H1 (cell line): ENCODE measurements around the gene CAB39L. TPM values are rescaled to one million over a fixed set of nuclear protein-coding genes. Genes with fewer than 3 reads are reported as not detected.

ENCODE experiments used
- CTCF ChIA-PET: fragments of 300-600 bp; sonication (Branson Sonifier 250); formaldehyde crosslinking; loops from one replicate; lab custom pipeline; 2021; ENCODE audit not compliant: partially characterized antibody; lab: Charles Lee
- POLR2A ChIA-PET: fragments of 300-600 bp; sonication (Branson Sonifier 250); formaldehyde crosslinking; loops from one replicate; lab custom pipeline; 2021; ENCODE audit warnings: inconsistent platforms; ENCODE audit not compliant: partially characterized antibody; lab: Charles Lee
- DNase-seq, 2 experiments: peaks; one replicate each; pipeline versions ENCODE4 v3.0.0 to v3.0.0-alpha.2; 2010 to 2022; ENCODE audit warnings: low spot score in 2 of 2, low read depth in 1 of 2, mixed read lengths in 1 of 2
- FAIRE-seq: peaks from 2 replicates; lab custom pipeline; 2011; peaks lifted over from hg19 to GRCh38; lab: Jason Lieb, UNC
- H2AFZ ChIP-seq: 2 replicates; pipeline ENCODE4 v1.8.1; 2012; ENCODE audit warnings: low read length, inconsistent platforms
- H2AK5ac ChIP-seq: 2 replicates; pipeline ENCODE4 v1.6.1; 2013; ENCODE audit warnings: low read depth, low read length
- H2BK120ac ChIP-seq: replicated peaks from 2 replicates; pipeline ENCODE3; 2013; ENCODE audit warnings: low read depth, low read length, inconsistent platforms
- H2BK12ac ChIP-seq: 2 replicates; pipeline ENCODE4 v1.6.1; 2013; ENCODE audit warnings: low read depth, low read length
- H2BK15ac ChIP-seq: 2 replicates; pipeline ENCODE4 v1.6.1; 2013; ENCODE audit warnings: low read length
- H2BK20ac ChIP-seq: 2 replicates; pipeline ENCODE4 v1.6.1; 2013; ENCODE audit warnings: low read length
- H2BK5ac ChIP-seq: 2 replicates; pipeline ENCODE4 v1.6.1; 2013; ENCODE audit warnings: low read depth, low read length
- H3K14ac ChIP-seq: 2 replicates; pipeline ENCODE4 v1.6.1; 2013; ENCODE audit warnings: inconsistent platforms; ENCODE audit not compliant: insufficient read length
- H3K18ac ChIP-seq: 2 replicates; pipeline ENCODE4 v1.6.1; 2013; ENCODE audit warnings: low read length; ENCODE audit errors: extremely low read depth
- H3K23ac ChIP-seq: 2 replicates; pipeline ENCODE4 v1.6.1; 2013; ENCODE audit warnings: inconsistent platforms; ENCODE audit not compliant: insufficient read length
- H3K23me2 ChIP-seq: 2 replicates; pipeline ENCODE4 v1.6.1; 2013; ENCODE audit warnings: low read depth, low read length
- H3K27ac ChIP-seq: 2 replicates; pipeline ENCODE4 v1.6.1; 2011; ENCODE audit warnings: low read depth, low read length, inconsistent platforms
- H3K27me3 ChIP-seq, 4 experiments: replicated peaks in 1 of 4; 1 replicate in 1 of 4; 2 replicates in 3 of 4; pipeline versions ENCODE4 v1.6.1 to v1.8.1; 2011 to 2013; ENCODE audit warnings: low read length in 3 of 4, mild to moderate bottlenecking in 3 of 4, inconsistent platforms in 2 of 4, mixed read lengths in 2 of 4, moderate library complexity in 1 of 4; ENCODE audit not compliant: control insufficient read depth in 3 of 4, insufficient read depth in 3 of 4; ENCODE audit errors: extremely low read depth in 1 of 4
- H3K36me3 ChIP-seq, 4 experiments: 2 replicates each; pipeline versions ENCODE4 v1.6.1 to v1.8.1; 2011 to 2013; ENCODE audit warnings: mild to moderate bottlenecking in 4 of 4, low read length in 3 of 4, moderate library complexity in 2 of 4, control low read depth in 1 of 4, inconsistent platforms in 1 of 4; ENCODE audit not compliant: insufficient read depth in 4 of 4, control insufficient read depth in 2 of 4
- H3K4ac ChIP-seq: replicated peaks from 2 replicates; pipeline ENCODE3; 2013; ENCODE audit warnings: low read length, low read depth, mixed read lengths, inconsistent platforms; ENCODE audit not compliant: insufficient read length
- H3K4me1 ChIP-seq, 4 experiments: replicated peaks in 1 of 4; 1 replicate in 1 of 4; 2 replicates in 3 of 4; pipeline versions ENCODE4 v1.6.1 to v1.8.1; 2011 to 2013; ENCODE audit warnings: low read length in 3 of 4, inconsistent platforms in 2 of 4, mixed read lengths in 1 of 4; ENCODE audit not compliant: insufficient read depth in 4 of 4, control insufficient read depth in 3 of 4
- H3K4me2 ChIP-seq, 2 experiments: 2 replicates each; pipeline versions ENCODE4 v1.6.1 to v1.8.1; 2011 to 2013; ENCODE audit warnings: low read depth in 2 of 2, low read length in 2 of 2, control low read depth in 1 of 2, inconsistent platforms in 1 of 2, mild to moderate bottlenecking in 1 of 2; ENCODE audit not compliant: insufficient read depth in 1 of 2
- H3K4me3 ChIP-seq, 4 experiments: fragments of 200-600, 300-600 bp in 1 of 4; sonication (generic), shearing (Covaris generic), sonication (Bioruptor Twin) in 1 of 4; 2 replicates each; pipeline versions ENCODE4 v1.5.1 to v1.8.1; 2011 to 2016; ENCODE audit warnings: low read length in 4 of 4, low read depth in 3 of 4, control low read depth in 2 of 4, inconsistent platforms in 2 of 4, mild to moderate bottlenecking in 2 of 4, mixed read lengths in 1 of 4, moderate library complexity in 1 of 4; ENCODE audit not compliant: insufficient read depth in 2 of 4; ENCODE audit errors: extremely low read depth in 1 of 4
- H3K56ac ChIP-seq: replicated peaks from 2 replicates; pipeline ENCODE3; 2013; ENCODE audit warnings: low read depth, mild to moderate bottlenecking, mixed read lengths, low read length, inconsistent platforms; ENCODE audit not compliant: insufficient read length
- H3K79me1 ChIP-seq: 2 replicates; pipeline ENCODE4 v1.6.1; 2013; ENCODE audit warnings: low read depth, low read length, control low read depth
- H3K79me2 ChIP-seq, 2 experiments: 2 replicates each; pipeline versions ENCODE4 v1.6.1 to v1.8.1; 2012 to 2013; ENCODE audit warnings: low read length in 2 of 2, mild to moderate bottlenecking in 2 of 2, inconsistent platforms in 1 of 2; ENCODE audit not compliant: insufficient read depth in 2 of 2, control insufficient read depth in 1 of 2
- H3K9ac ChIP-seq, 4 experiments: replicated peaks in 1 of 4; 1 replicate in 1 of 4; 2 replicates in 3 of 4; pipeline versions ENCODE4 v1.6.1 to v1.8.1; 2011 to 2013; ENCODE audit warnings: low read depth in 3 of 4, low read length in 3 of 4, control low read depth in 2 of 4, mild to moderate bottlenecking in 2 of 4, moderate library complexity in 2 of 4, inconsistent platforms in 1 of 4; ENCODE audit errors: extremely low read depth in 1 of 4
- H3K9me3 ChIP-seq, 2 experiments: 2 replicates each; pipeline versions ENCODE4 v1.6.1 to v1.8.1; 2012 to 2013; ENCODE audit warnings: mild to moderate bottlenecking in 2 of 2, moderate library complexity in 2 of 2, control low read depth in 1 of 2, inconsistent platforms in 1 of 2, low read depth in 1 of 2, low read length in 1 of 2, mixed read lengths in 1 of 2; ENCODE audit not compliant: insufficient read depth in 2 of 2
- H4K20me1 ChIP-seq, 2 experiments: replicated peaks in 1 of 2; 2 replicates each; pipeline versions ENCODE3 to v1.8.1; 2011 to 2013; ENCODE audit warnings: inconsistent platforms in 2 of 2, low read length in 2 of 2, mild to moderate bottlenecking in 1 of 2; ENCODE audit not compliant: insufficient read depth in 2 of 2, control insufficient read depth in 1 of 2
- H4K5ac ChIP-seq: 2 replicates; pipeline ENCODE4 v1.6.1; 2013; ENCODE audit warnings: low read length, low read depth, mixed read lengths, inconsistent platforms; ENCODE audit not compliant: insufficient read length
- H4K8ac ChIP-seq: 2 replicates; pipeline ENCODE4 v1.8.0; 2013; ENCODE audit warnings: mild to moderate bottlenecking, moderate library complexity, low read length, inconsistent platforms; ENCODE audit not compliant: insufficient read depth; ENCODE audit errors: extremely low read depth
- H4K91ac ChIP-seq: replicated peaks from 2 replicates; pipeline ENCODE3; 2013; ENCODE audit warnings: low read length, mixed read lengths, inconsistent platforms; ENCODE audit not compliant: insufficient read length
- ATF3 ChIP-seq: IDR thresholded peaks from 2 replicates; pipeline ENCODE4 v1.6.1; 2011; ENCODE audit warnings: low read depth, mild to moderate bottlenecking, low read length; ENCODE audit not compliant: insufficient read depth
- CREB1 ChIP-seq: IDR thresholded peaks from 2 replicates; pipeline ENCODE4 v1.6.1; 2012; ENCODE audit warnings: inconsistent platforms
- SP1 ChIP-seq: IDR thresholded peaks from 2 replicates; pipeline ENCODE4 v1.6.1; 2011; ENCODE audit warnings: low read depth, low read length
- YY1 ChIP-seq: IDR thresholded peaks from 2 replicates; pipeline ENCODE4 v1.6.1; 2011; ENCODE audit warnings: low read depth, mild to moderate bottlenecking, low read length
- polyA plus RNA-seq, 7 experiments: library from polyadenylated mRNA; depleted of rRNA in 3 of 7; stranded (reverse) in 5 of 7; unstranded in 2 of 7; fragments of >200 nt in 5 of 7; fragments of 200-250 nt in 2 of 7; gene quantifications; 1 replicate in 5 of 7; 2 replicates in 1 of 7; 4 replicates in 1 of 7; pipeline versions ENCODE4 v1.2.1 to v1.2.3, GENCODE V29; 2011 to 2013; ENCODE audit warnings: missing spikeins in 2 of 7, mixed read lengths in 2 of 7
- total RNA-seq: library from RNA; stranded (reverse); fragmentation: NEBNext Ultra II Directional; extraction: Animal tissue kit (Norgen Biotek cat#: 25700); gene quantifications from 2 replicates; pipeline ENCODE4 v1.2.1, GENCODE V29; 2021

The CAB39L gene
- total and polyA plus RNA-seq, 2 of the 8 experiments (the other 6 are each of a cell fraction or from before 2014, with no cell fraction given) = 2.5 to 4.8 TPM

- Histone ChIP-seq H3K4me3 (no peak overlapping the region), H2BK12ac (no peak overlapping the region), H3K79me2 (no peaks in the 10 kb centered on the region), H4K5ac (no peak overlapping the region), H3K27ac (no peak overlapping the region), H2BK120ac (no peak overlapping the region), H2BK20ac (no peak overlapping the region), H3K23me2 (no peaks in the 10 kb centered on the region; the same call in 1 of the 2 replicates), H2AK5ac (no peak overlapping the region), H2AFZ (no peak overlapping the region), H3K4ac (no peak overlapping the region), H3K27me3 (no peaks in the 10 kb centered on the region), H3K9me3 (no peaks in the 10 kb centered on the region), H4K20me1 (no peaks in the 10 kb centered on the region), H3K4me2 (no peak overlapping the region), H3K14ac (no peak overlapping the region), H3K9ac (no peak overlapping the region), H3K56ac (no peak overlapping the region), H3K23ac (no peak overlapping the region), H3K36me3 (no peaks in the 10 kb centered on the region), H2BK5ac (no peak overlapping the region), H4K91ac (no peak overlapping the region), H4K8ac (no peak overlapping the region), H3K18ac (no peak overlapping the region), H3K79me1 (no peaks in the 10 kb centered on the region), H2BK15ac (no peak overlapping the region), H3K4me1 (no peaks in the 10 kb centered on the region)
- ChIA-PET POLR2A (no interaction called here), CTCF (no interaction called here)
- DNase-seq (no peak), FAIRE-seq (no peak)
- TF ChIP-seq CREB1 = no peak
- TF ChIP-seq YY1 = no peak
- TF ChIP-seq SP1 = no peak
- TF ChIP-seq ATF3 = no peak
These were observed 101.9 kb downstream of the CAB39L start for GRCh38 chr13:49341941-49342340.
